D721Med (cell line): ENCODE data around the gene ACAP1.

Experiments used
- DNase-seq: peaks from one replicate; pipeline ENCODE4 v3.0.0; 2011; ENCODE audit warnings: low spot score; ENCODE audit not compliant: insufficient read length
- FAIRE-seq: peaks from 2 replicates; lab custom pipeline; 2011; peaks lifted over from hg19 to GRCh38; lab: Jason Lieb, UNC
- CTCF ChIP-seq: IDR thresholded peaks from 2 replicates; pipeline ENCODE4 v1.5.1; 2012; ENCODE audit warnings: mild to moderate bottlenecking, control low read depth; ENCODE audit not compliant: insufficient read depth; ENCODE audit errors: missing control alignments

The ACAP1 gene

DNA sequence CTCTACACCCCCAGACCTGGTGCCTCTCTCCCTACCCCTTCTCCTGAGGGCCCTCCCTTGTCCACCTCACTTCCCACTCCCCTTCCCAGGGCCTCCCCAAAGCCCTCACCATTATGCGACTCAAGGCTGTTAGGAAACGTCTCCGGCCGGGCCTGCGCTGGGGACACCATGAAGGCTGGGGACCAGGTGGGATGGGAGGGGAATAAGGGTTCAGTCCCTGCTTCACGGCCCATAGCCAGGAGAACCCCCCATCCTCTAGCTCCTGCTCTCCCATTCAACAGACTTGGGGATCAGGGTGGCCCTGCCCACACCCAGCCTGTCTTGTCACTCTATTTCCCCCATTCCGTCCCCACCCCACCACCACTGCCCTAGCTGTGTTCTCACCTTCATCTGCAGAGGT, 9.3 kb upstream of the ACAP1 start:
- DNase-seq (no peak), FAIRE-seq (no peak)
- no peak for TF ChIP-seq CTCF

DNA sequence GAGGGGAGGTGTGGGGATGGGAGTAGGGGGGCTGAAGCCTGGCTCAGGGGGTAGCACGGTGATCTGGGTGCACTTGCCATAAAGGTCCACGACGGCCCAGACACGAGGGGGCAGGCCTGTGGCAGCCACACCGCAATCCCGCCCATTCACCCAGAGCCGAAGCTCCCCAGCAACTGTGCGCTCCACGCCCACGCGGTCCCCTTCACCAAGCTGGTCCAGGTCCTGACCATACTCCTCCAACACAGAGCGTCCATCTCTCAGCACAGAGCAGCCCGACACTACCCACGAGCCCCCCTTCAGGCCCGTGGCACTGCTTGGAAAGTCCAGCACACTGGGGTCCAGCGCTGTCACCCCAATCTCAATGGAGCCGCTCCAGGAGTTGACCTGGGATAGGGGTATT, 8.8 kb upstream of the ACAP1 start:
- FAIRE-seq: no peak
- DNase-seq: no peak
- TF ChIP-seq CTCF: no peak

DNA sequence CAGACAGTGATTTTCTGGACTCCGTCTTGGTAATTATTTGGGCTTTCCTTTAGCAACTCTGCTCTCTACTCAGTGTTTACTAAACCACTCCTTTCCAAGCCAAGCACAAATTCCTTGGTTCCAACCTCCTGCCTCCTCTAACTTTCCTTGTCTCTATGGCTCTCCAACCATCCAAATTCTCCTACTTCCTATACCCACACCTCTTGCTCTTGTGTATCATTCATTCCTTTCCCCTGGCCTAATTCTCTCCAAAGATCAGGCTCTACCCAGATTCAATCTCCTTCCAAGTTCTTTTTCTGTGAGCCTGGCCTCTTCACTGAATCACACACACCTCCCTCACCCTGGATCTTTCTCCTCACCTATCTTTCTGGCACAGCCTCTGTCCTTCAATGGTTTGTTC, 8.3 kb upstream of the ACAP1 start:
- FAIRE-seq: no peak
- TF ChIP-seq CTCF: no peak
- no peak for DNase-seq

GRCh38 chr17:7328840-7329373, 7.4 kb upstream of the ACAP1 start, which contains the start of gene NEURL4:
Gene NEURL4, minus strand, starts transcription at chr17:7329335. Its CDS starts 23 bp downstream, at chr17:7329312.
- FAIRE-seq: no peak
- DNase-seq: no peak
- TF ChIP-seq CTCF: no peak

DNA sequence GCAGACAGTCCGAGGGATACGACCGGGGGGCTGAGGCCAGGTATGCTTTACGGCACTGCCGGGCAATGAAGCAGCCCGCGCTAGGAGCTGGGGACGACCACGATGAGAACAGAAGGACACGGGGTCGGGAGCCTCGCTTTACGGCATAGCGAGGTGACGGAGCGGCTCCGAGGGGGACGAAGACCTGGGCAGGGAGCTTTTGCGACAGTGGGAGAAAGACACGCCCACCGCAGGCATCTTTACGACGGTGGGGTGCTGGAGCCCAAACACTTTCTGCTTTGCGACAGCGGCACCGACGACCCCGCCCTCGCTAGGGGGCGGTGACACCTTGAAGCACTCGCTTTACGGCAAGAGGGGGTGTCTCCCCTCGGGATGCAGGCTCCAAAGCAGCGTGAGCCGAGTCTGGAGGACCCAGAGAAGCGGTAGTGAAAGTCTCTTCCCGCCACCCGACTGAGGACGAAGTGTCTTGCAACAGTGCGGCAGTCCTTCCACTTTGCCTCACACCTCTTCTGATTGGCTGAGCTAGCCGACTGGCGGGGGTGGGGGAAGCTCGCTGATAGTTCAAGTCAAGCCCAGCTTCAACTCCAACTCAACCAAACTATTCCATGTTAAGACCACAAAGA, 6.8 kb upstream of the ACAP1 start:
- FAIRE-seq (no peak), DNase-seq (peak; percentile 97)
- no peak for TF ChIP-seq CTCF

DNA sequence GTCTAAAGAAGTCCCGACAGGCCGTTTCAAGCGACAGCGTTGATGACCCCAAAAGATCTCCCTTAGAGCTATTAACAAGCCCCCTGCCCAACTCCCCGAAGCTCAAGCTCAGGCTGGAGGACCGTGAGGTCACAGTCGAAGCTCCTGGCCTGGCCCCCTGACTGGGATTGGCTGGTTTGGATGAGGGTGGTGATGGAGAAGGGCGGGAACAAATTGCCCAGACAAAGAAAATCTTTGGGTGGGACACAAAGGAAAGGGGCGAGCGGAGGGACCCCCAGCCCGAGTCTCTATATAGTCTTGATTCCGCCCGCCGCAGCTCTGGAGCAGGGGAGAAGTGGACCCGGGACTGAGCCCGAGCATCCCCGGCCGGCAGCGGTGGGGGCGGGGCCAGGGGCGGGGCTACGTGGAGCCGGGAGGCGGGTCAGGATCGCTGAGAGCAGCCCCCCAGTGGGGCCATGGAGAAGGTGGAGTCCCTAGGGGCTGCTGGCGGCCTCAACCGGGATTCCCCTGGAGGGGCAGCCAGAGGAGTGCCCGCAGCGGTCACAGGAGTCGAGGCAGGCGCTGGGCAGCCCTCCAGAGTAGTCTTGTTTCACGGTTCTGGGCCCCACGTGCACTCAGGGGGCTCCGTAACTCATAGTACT, 6.2 kb upstream of the ACAP1 start:
- FAIRE-seq (no peak), DNase-seq (peak; percentile 91)
- TF ChIP-seq CTCF: no peak

GRCh38 chr17:7330638-7331015, 5.7 kb upstream of the ACAP1 start:
- DNase-seq (no peak), FAIRE-seq (no peak)

More at GRCh38 chr17:7330638-7331015, 5.7 kb upstream of the ACAP1 start:
- TF ChIP-seq CTCF: no peak
